Heart left ventricle (tissue), 13 donors: ENCODE measurements around the gene ERCC2.

ENCODE experiments used
- POLR2A ChIP-seq, 2 donors: fragments of 450-650 bp; IDR thresholded peaks; one replicate each; pipeline ENCODE4 v1.6.1; 2017; ENCODE audit warnings: antibody characterized with exemption in 2 of 2, mild to moderate bottlenecking in 2 of 2, moderate library complexity in 2 of 2
- TF ChIP-seq, protein P1 (sequence below), 12 donors: fragments of 200-600 bp; sonication (generic) in 4 of 12; IDR thresholded peaks; one replicate each; pipeline versions ENCODE4 v1.5.0 to v1.8.0; 2018 to 2022; ENCODE audit warnings: antibody characterized with exemption in 12 of 12, mild to moderate bottlenecking in 5 of 12
- donor health status: ischemic (EF 13 %, LVEDD 7.1; RV severe dilation, severe dysfunction).
- donor health status: DM: no; HTN: yes; CAD: no.
- donor health status: DM: no; HTN: no; CAD: no.
- donor health status: ischemic (EF 25% LVEDD 6.9; RV normal size, moderate dysfunction).
- donor health status: ischemic (EF 25% LVEDD 5.7; RV mildly dilated, moderate dysfunction).
- donor health status: ischemic (EF 35%, LVEDD 5.7; RV mildly dilated, moderate dysfunction).
- donor health status: nonischemic (EF 11% LVEDD 7.7; RV severe dilation, severe dysfunction).
- donor health status: DM: yes; HTN: yes; CAD: no.
- donor health status: PGD.
- donor health status: ischemic (EF 29% LVEDD 5.4; RV normal size, mild dysfunction).
- donor health status: nonischemic (EF 23%, LVEDD 6.1; RV moderate dilation, normal function).

DNA sequence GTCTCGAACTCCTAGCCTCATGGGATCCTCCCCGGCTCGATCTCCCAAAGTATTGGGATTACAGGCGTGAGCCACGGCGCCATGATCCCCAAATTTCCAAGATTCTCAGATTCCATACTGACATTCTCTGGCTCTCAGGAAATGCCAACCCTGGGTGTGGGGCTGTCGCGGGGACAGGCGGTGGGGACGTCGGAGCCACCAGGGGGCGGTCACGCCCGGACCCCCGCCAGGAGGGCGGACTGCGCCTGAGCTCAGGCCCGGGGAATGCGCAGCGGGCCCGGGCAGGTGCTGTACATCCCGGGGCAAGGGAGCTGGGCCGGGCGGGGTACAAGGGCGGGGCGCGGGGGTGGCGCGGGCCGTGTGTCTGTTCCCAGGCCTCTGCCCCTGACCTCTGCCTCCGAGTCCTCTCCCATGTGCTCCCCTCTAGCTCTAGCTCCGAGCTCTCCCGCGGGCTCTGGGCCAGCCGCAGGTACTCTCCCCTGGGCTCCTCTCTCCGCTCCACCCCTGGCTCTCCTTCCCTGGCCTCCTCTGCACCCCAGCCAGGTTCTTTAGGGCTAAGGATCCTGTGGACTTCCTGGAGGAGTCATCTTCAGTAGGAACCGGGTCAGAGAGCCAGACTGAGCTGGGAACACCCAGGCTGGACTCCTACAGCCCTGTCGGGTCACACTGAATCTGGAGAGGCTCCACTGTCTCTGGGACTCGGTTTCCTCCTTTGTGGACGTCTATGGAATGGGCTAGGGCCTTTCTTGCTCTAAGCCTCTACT lies 32.1 kb upstream of the ERCC2 start:
- TF ChIP-seq, protein P1, sequence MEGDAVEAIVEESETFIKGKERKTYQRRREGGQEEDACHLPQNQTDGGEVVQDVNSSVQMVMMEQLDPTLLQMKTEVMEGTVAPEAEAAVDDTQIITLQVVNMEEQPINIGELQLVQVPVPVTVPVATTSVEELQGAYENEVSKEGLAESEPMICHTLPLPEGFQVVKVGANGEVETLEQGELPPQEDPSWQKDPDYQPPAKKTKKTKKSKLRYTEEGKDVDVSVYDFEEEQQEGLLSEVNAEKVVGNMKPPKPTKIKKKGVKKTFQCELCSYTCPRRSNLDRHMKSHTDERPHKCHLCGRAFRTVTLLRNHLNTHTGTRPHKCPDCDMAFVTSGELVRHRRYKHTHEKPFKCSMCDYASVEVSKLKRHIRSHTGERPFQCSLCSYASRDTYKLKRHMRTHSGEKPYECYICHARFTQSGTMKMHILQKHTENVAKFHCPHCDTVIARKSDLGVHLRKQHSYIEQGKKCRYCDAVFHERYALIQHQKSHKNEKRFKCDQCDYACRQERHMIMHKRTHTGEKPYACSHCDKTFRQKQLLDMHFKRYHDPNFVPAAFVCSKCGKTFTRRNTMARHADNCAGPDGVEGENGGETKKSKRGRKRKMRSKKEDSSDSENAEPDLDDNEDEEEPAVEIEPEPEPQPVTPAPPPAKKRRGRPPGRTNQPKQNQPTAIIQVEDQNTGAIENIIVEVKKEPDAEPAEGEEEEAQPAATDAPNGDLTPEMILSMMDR (IDR thresholded peaks at IDR 0.05): peak; percentile 43 to 73 (median 54)
- TF ChIP-seq POLR2A (IDR thresholded peaks at IDR 0.05): peak in 1 of 2 donors; percentile 40
